Measurements from ENCODE around the gene ZNF358.

Gene ZNF358

GRCh38 chr19:7539827-7540425 is 24.0 kb downstream of the ZNF358 start:
- no peak for DNase-seq

GRCh38 chr19:7540761-7541474 is 25.0 kb downstream of the ZNF358 start:
- peak; percentile 28 for DNase-seq

- DNase-seq, result no peak
Observed at GRCh38 chr19:7541475-7541824, 25.5 kb downstream of the ZNF358 start.

GRCh38 chr19:7541828-7542443 is 26.0 kb downstream of the ZNF358 start:
- DNase-seq, result no peak

GRCh38 chr19:7542556-7543348 is 26.8 kb downstream of the ZNF358 start:
- DNase-seq, result no peak

- DNase-seq, result no peak
Observed at GRCh38 chr19:7544626-7545025, 28.7 kb downstream of the ZNF358 start.

GRCh38 chr19:7545300-7545699 is 29.4 kb downstream of the ZNF358 start:
- DNase-seq, result no peak

- DNase-seq, result no peak
Observed at GRCh38 chr19:7545904-7546303, 30.0 kb downstream of the ZNF358 start.

GRCh38 chr19:7547159-7547558 is 31.3 kb downstream of the ZNF358 start:
- no peak for DNase-seq

GRCh38 chr19:7549429-7550148 is 33.7 kb downstream of the ZNF358 start:
- DNase-seq, result no peak

GRCh38 chr19:7550169-7550770 is 34.4 kb downstream of the ZNF358 start:
- DNase-seq, result no peak

GRCh38 chr19:7550987-7551761 is 35.3 kb downstream of the ZNF358 start:
- DNase-seq, result peak; percentile 57

GRCh38 chr19:7552781-7553180 is 36.9 kb downstream of the ZNF358 start:
- no peak for DNase-seq

- no peak for DNase-seq
Observed at GRCh38 chr19:7554565-7554964, 38.7 kb downstream of the ZNF358 start.

GRCh38 chr19:7554990-7555864 is 39.3 kb downstream of the ZNF358 start:
- DNase-seq, result no peak

GRCh38 chr19:7556696-7557315 is 40.9 kb downstream of the ZNF358 start:
- DNase-seq, result no peak

GRCh38 chr19:7558667-7559066 is 42.8 kb downstream of the ZNF358 start:
- DNase-seq, result no peak

GRCh38 chr19:7559102-7559501 is 43.2 kb downstream of the ZNF358 start:
- DNase-seq, result no peak

- no peak for DNase-seq
Observed at GRCh38 chr19:7560255-7560654, 44.4 kb downstream of the ZNF358 start.

- no peak for DNase-seq
Observed at GRCh38 chr19:7561325-7561724, 45.4 kb downstream of the ZNF358 start.

All from fibroblast of skin of back (primary cell).